ENCODE data around the gene COL25A1. TPM values are rescaled to one million over a fixed set of nuclear protein-coding genes. Genes with fewer than 3 reads are reported as not detected.

The COL25A1 gene
- total and polyA plus RNA-seq, 4 donors, result 0.61 to 4.4 (median 2.1) TPM

DNA sequence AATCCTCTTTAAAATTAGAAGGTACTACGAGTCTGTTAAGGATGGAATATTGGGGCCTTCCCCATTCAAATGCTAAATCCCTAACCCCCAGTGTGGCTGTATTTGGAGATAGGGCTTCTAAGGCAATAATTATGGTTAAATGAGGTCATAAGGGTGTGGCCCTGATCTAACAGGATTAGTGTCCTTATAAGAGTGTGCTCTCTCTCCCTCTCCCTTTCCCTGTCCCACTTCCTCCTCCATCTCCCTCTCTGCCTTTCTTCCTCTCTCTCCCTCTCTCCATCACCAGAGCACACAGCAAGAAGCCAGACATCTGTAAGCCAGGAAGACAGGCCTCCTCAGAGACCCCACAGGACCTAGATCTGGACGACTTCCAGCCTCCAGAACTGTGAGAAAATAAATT lies 116.9 kb downstream of the COL25A1 start:
- WGBS, result 73% methylated on average over 2 of the region's 2 CpGs
- H3K4me3 ChIP-seq (ENCODE audit: low read depth in 1 of 3, low read length in 3 of 3), result no peak overlapping the region
- TF ChIP-seq, protein P1, sequence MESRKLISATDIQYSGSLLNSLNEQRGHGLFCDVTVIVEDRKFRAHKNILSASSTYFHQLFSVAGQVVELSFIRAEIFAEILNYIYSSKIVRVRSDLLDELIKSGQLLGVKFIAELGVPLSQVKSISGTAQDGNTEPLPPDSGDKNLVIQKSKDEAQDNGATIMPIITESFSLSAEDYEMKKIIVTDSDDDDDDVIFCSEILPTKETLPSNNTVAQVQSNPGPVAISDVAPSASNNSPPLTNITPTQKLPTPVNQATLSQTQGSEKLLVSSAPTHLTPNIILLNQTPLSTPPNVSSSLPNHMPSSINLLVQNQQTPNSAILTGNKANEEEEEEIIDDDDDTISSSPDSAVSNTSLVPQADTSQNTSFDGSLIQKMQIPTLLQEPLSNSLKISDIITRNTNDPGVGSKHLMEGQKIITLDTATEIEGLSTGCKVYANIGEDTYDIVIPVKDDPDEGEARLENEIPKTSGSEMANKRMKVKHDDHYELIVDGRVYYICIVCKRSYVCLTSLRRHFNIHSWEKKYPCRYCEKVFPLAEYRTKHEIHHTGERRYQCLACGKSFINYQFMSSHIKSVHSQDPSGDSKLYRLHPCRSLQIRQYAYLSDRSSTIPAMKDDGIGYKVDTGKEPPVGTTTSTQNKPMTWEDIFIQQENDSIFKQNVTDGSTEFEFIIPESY (IDR thresholded peaks at IDR 0.05), result no peak
- no peak for TF ChIP-seq HNF4A (conservative IDR thresholded peaks at IDR 0.05)
- no peak overlapping the region for H3K9ac ChIP-seq (ENCODE audit: low read depth in 1 of 2, low read length in 2 of 2)
- H3K9me3 ChIP-seq (ENCODE audit: control insufficient read depth in 4 of 4, low read length in 3 of 4), result no peaks in the 10 kb centered on the region
- H3K36me3 ChIP-seq (ENCODE audit: control insufficient read depth in 4 of 4, insufficient read depth in 3 of 4, low read depth in 1 of 4, low read length in 3 of 4), result no peaks in the 10 kb centered on the region
- DNase-seq (ENCODE audit: low spot score), result no peak
- H3K4me1 ChIP-seq (ENCODE audit: control insufficient read depth in 4 of 4, insufficient read depth in 4 of 4, low read length in 3 of 4), result no peaks in the 10 kb centered on the region
- H3K27me3 ChIP-seq (ENCODE audit: control insufficient read depth in 4 of 4, insufficient read depth in 4 of 4, low read length in 3 of 4), result no peaks in the 10 kb centered on the region
- no peak overlapping the region for H3K27ac ChIP-seq (ENCODE audit: low read depth in 1 of 2, low read length in 2 of 2)

DNA sequence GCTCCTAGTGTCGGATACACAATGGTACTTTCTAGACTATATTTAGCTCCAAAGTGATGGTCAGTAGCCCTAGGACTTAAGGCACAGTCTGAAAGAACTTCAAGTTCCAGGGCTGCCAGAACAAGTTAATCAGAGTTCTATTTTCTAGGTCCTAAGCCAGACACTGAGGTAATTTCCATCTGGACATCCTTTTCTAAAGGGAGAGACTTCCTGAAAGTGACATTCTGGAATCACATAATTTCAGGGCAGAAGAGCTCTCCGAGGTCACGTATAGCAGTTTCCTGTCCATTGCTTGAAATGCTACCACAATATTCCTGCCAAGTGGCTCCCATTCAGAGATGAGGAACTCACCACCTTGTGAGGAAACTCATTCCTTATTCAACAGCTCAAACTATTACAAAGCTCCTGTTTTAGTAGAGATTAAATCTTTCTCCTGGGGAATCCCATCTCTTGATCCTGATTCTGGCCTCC lies 117.9 kb downstream of the COL25A1 start:
- H3K27ac ChIP-seq (ENCODE audit: low read depth in 1 of 2, low read length in 2 of 2), result peak overlapping the region in 1 of 2 donors; percentile 42
- no peaks in the 10 kb centered on the region for H3K9me3 ChIP-seq (ENCODE audit: control insufficient read depth in 4 of 4, low read length in 3 of 4)
- DNase-seq (ENCODE audit: low spot score), result no peak
- no peaks in the 10 kb centered on the region for H3K36me3 ChIP-seq (ENCODE audit: control insufficient read depth in 4 of 4, insufficient read depth in 3 of 4, low read depth in 1 of 4, low read length in 3 of 4)
- 65% methylated on average over 3 of the region's 3 CpGs for WGBS
- TF ChIP-seq SP1 (IDR thresholded peaks at IDR 0.05) (peak; percentile 9), YY1 (IDR thresholded peaks at IDR 0.05) (no peak), NR2F2 (IDR thresholded peaks at IDR 0.05) (peak; percentile 75)
- H3K4me1 ChIP-seq (ENCODE audit: control insufficient read depth in 4 of 4, insufficient read depth in 4 of 4, low read length in 3 of 4), result no peaks in the 10 kb centered on the region
- H3K9ac ChIP-seq (ENCODE audit: low read depth in 1 of 2, low read length in 2 of 2), result no peak overlapping the region
- no peaks in the 10 kb centered on the region for H3K27me3 ChIP-seq (ENCODE audit: control insufficient read depth in 4 of 4, insufficient read depth in 4 of 4, low read length in 3 of 4)
- no peak overlapping the region for H3K4me3 ChIP-seq (ENCODE audit: low read depth in 1 of 3, low read length in 3 of 3)

DNA sequence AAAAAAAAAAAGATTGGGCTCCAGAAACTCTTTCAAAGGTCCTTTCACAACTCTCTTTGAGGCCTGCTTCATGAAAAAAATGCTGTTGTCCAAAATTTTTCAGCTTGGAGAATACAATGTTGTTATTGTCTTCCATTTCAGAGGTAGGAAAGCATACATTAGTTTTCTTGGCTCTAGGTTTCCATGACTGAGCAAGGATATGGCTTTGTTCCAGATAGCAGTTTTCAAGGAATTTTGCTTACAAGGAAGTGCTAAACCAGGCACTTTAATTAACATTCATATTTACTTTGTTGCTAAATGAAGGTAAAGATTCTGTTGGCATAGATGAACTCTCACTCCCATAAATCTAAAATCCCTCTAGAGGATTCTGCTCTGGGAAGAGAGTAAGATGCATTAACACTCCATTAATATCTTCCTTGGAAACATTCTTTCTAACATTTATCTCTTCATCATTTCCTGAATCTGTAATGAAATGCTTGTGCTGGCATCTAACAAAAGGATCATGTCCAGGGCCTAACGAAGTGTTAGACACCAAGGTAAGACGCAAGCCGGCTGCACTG lies 118.4 kb downstream of the COL25A1 start:
- no peak overlapping the region for H3K9ac ChIP-seq (ENCODE audit: low read depth in 1 of 2, low read length in 2 of 2)
- H3K4me3 ChIP-seq (ENCODE audit: low read depth in 1 of 3, low read length in 3 of 3), result no peak overlapping the region
- TF ChIP-seq FOXA2 (IDR thresholded peaks at IDR 0.05) (no peak), SP1 (IDR thresholded peaks at IDR 0.05) (no peak), HNF4G (IDR thresholded peaks at IDR 0.05) (no peak), HNF4A (conservative IDR thresholded peaks at IDR 0.05) (no peak), RXRA (IDR thresholded peaks at IDR 0.05) (no peak), NR2F2 (IDR thresholded peaks at IDR 0.05) (no peak), GABPA (IDR thresholded peaks at IDR 0.05 in 1 of 2, conservative IDR thresholded peaks at IDR 0.05 in 1 of 2) (no peak), JUND (IDR thresholded peaks at IDR 0.05) (no peak), EGR1 (IDR thresholded peaks at IDR 0.05; ENCODE audit: low read depth in 2 of 2) (no peak), YY1 (IDR thresholded peaks at IDR 0.05) (no peak), RAD21 (IDR thresholded peaks at IDR 0.05) (no peak), FOXA1 (IDR thresholded peaks at IDR 0.05) (no peak)
- TF ChIP-seq, protein P2, sequence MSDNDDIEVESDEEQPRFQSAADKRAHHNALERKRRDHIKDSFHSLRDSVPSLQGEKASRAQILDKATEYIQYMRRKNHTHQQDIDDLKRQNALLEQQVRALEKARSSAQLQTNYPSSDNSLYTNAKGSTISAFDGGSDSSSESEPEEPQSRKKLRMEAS (IDR thresholded peaks at IDR 0.05), result no peak
- TF ChIP-seq, protein P1 (IDR thresholded peaks at IDR 0.05), result no peak
- TF ChIP-seq, protein P3, sequence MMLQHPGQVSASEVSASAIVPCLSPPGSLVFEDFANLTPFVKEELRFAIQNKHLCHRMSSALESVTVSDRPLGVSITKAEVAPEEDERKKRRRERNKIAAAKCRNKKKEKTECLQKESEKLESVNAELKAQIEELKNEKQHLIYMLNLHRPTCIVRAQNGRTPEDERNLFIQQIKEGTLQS (IDR thresholded peaks at IDR 0.05), result no peak
- TF ChIP-seq, protein P4, sequence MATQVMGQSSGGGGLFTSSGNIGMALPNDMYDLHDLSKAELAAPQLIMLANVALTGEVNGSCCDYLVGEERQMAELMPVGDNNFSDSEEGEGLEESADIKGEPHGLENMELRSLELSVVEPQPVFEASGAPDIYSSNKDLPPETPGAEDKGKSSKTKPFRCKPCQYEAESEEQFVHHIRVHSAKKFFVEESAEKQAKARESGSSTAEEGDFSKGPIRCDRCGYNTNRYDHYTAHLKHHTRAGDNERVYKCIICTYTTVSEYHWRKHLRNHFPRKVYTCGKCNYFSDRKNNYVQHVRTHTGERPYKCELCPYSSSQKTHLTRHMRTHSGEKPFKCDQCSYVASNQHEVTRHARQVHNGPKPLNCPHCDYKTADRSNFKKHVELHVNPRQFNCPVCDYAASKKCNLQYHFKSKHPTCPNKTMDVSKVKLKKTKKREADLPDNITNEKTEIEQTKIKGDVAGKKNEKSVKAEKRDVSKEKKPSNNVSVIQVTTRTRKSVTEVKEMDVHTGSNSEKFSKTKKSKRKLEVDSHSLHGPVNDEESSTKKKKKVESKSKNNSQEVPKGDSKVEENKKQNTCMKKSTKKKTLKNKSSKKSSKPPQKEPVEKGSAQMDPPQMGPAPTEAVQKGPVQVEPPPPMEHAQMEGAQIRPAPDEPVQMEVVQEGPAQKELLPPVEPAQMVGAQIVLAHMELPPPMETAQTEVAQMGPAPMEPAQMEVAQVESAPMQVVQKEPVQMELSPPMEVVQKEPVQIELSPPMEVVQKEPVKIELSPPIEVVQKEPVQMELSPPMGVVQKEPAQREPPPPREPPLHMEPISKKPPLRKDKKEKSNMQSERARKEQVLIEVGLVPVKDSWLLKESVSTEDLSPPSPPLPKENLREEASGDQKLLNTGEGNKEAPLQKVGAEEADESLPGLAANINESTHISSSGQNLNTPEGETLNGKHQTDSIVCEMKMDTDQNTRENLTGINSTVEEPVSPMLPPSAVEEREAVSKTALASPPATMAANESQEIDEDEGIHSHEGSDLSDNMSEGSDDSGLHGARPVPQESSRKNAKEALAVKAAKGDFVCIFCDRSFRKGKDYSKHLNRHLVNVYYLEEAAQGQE (IDR thresholded peaks at IDR 0.05), result no peak
- no peaks in the 10 kb centered on the region for H3K9me3 ChIP-seq (ENCODE audit: control insufficient read depth in 4 of 4, low read length in 3 of 4)
- WGBS, result 84% methylated on average over 3 of the region's 3 CpGs
- DNase-seq (ENCODE audit: low spot score), result no peak
- no peaks in the 10 kb centered on the region for H3K4me1 ChIP-seq (ENCODE audit: control insufficient read depth in 4 of 4, insufficient read depth in 4 of 4, low read length in 3 of 4)
- no peak overlapping the region for H3K27ac ChIP-seq (ENCODE audit: low read depth in 1 of 2, low read length in 2 of 2)
- no peaks in the 10 kb centered on the region for H3K27me3 ChIP-seq (ENCODE audit: control insufficient read depth in 4 of 4, insufficient read depth in 4 of 4, low read length in 3 of 4)
- H3K36me3 ChIP-seq (ENCODE audit: control insufficient read depth in 4 of 4, insufficient read depth in 3 of 4, low read depth in 1 of 4, low read length in 3 of 4), result no peaks in the 10 kb centered on the region
